GM13977 (cell line): Measurements from ENCODE around the gene PREX1.
A peak's percentile ranks its signal among the peaks of the same experiment; 100 is the strongest.
"Not testable (repeated sequence)": the region's sequence is repeated elsewhere in the genome, so short reads cannot be mapped to it uniquely, and the experiment has no call there.

ENCODE experiments used
- DNase-seq: peaks from one replicate; pipeline ENCODE4 v3.0.0; 2012; ENCODE audit warnings: low spot score
- CTCF ChIP-seq: IDR thresholded peaks from 2 replicates; pipeline ENCODE4 v1.5.1; 2012; ENCODE audit warnings: mild to moderate bottlenecking, control low read depth; ENCODE audit not compliant: insufficient read depth; ENCODE audit errors: extremely low read depth, missing control alignments
- in situ Hi-C: fragments of 300-500 bp; cut with MboI; formaldehyde crosslinking; loops from one replicate; pipeline ENCODE4 v1.12.0; 2022; ENCODE audit warnings: low sequenced_read_pairs, low pct_unique_long_range_greater_than_20kb, mixed read lengths, inconsistent platforms; ENCODE audit not compliant: unreplicated experiment

The PREX1 gene

GRCh38 chr20:48827855-48828733, at the start of gene PREX1:
PREX1 (minus strand) TSS chr20:48827999; CDS start chr20:48827860, 139 bp downstream.
- peak; percentile 8 for TF ChIP-seq CTCF
- peak; percentile 98 for DNase-seq
- in situ Hi-C loops: no loop called here

- in situ Hi-C loops: no loop called here
- TF ChIP-seq CTCF: no peak
- DNase-seq: no peak
These were observed 49.5 kb upstream of the PREX1 start for GRCh38 chr20:48877304-48877703.

GRCh38 chr20:48875914-48876240, 48.1 kb upstream of the PREX1 start:
- in situ Hi-C loops: no loop called here
- no peak for DNase-seq
- TF ChIP-seq CTCF: no peak

GRCh38 chr20:48875233-48875913, 47.6 kb upstream of the PREX1 start:
- TF ChIP-seq CTCF: no peak
- in situ Hi-C loops: no loop called here
- no peak for DNase-seq

- DNase-seq, in situ Hi-C loops: not testable (repeated sequence)
These were observed 41.6 kb upstream of the PREX1 start for GRCh38 chr20:48869442-48869841.

- no peak for DNase-seq
- in situ Hi-C loops: no loop called here
These were observed 39.1 kb upstream of the PREX1 start for GRCh38 chr20:48866936-48867335.

More at GRCh38 chr20:48866936-48867335, 39.1 kb upstream of the PREX1 start:
- TF ChIP-seq CTCF: no peak
